Neutrophil (primary cell): ENCODE measurements around the gene SOX3.

Experiments
- H3K27ac ChIP-seq: fragments of 200-600 bp; sonication (generic); 2 replicates; pipeline ENCODE4 v1.5.1; 2016; ENCODE audit warnings: mild to moderate bottlenecking, moderate library complexity
- H3K27me3 ChIP-seq: fragments of 200-600 bp; sonication (generic); 2 replicates; pipeline ENCODE4 v1.6.0; 2016; ENCODE audit warnings: mild to moderate bottlenecking
- H3K36me3 ChIP-seq: fragments of 200-600 bp; sonication (generic); 2 replicates; pipeline ENCODE4 v1.5.1; 2017
- H3K4me1 ChIP-seq, 2 experiments: fragments of 200-600 bp in 1 of 2; sonication (generic) in 1 of 2; 1 replicate in 1 of 2; 2 replicates in 1 of 2; pipeline versions ENCODE4 v1.5.1 to v1.6.1; 2013 to 2016; ENCODE audit warnings: low read depth in 1 of 2, low read length in 1 of 2, mild to moderate bottlenecking in 1 of 2, moderate library complexity in 1 of 2; ENCODE audit not compliant: control insufficient read depth in 1 of 2, insufficient read depth in 1 of 2
- H3K4me3 ChIP-seq, 2 experiments: fragments of 200-600 bp in 1 of 2; sonication (generic) in 1 of 2; 1 replicate in 1 of 2; 2 replicates in 1 of 2; pipeline ENCODE4 v1.5.1; 2013 to 2016; ENCODE audit warnings: low read depth in 1 of 2, low read length in 1 of 2, mild to moderate bottlenecking in 1 of 2, moderate library complexity in 1 of 2
- H3K9me3 ChIP-seq: fragments of 200-600 bp; sonication (generic); 2 replicates; pipeline ENCODE4 v1.5.1; 2016
- TF ChIP-seq, protein P1 (sequence below): fragments of 200-600 bp; sonication (generic); IDR thresholded peaks from 2 replicates; pipeline ENCODE4 v1.5.1; 2016; ENCODE audit warnings: antibody characterized with exemption

SOX3 gene

DNA sequence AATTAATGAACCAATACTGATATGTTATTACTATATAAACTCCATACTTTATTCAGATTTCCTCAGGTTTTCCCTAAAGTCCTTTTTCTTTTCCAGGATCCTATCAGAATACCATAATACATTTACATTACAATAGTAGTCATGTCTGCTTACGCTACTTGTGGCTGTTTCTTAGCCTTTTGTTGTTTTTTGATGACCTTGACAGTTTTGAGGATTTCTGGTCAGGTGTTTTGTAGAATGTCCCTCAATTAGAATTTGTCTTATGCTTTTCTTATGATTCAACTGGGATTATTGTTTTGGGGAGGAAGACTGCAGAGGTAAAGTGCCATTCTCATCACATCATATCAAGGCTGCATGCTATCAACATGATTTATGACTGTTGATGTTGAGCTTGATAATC, 9.1 kb downstream of the SOX3 start:
- no peaks in the 10 kb centered on the region for H3K9me3 ChIP-seq
- H3K27me3 ChIP-seq = peaks cover 22% of the 10 kb centered on the region
- H3K27ac ChIP-seq = no peak overlapping the region
- TF ChIP-seq, protein P1, sequence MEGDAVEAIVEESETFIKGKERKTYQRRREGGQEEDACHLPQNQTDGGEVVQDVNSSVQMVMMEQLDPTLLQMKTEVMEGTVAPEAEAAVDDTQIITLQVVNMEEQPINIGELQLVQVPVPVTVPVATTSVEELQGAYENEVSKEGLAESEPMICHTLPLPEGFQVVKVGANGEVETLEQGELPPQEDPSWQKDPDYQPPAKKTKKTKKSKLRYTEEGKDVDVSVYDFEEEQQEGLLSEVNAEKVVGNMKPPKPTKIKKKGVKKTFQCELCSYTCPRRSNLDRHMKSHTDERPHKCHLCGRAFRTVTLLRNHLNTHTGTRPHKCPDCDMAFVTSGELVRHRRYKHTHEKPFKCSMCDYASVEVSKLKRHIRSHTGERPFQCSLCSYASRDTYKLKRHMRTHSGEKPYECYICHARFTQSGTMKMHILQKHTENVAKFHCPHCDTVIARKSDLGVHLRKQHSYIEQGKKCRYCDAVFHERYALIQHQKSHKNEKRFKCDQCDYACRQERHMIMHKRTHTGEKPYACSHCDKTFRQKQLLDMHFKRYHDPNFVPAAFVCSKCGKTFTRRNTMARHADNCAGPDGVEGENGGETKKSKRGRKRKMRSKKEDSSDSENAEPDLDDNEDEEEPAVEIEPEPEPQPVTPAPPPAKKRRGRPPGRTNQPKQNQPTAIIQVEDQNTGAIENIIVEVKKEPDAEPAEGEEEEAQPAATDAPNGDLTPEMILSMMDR = no peak
- H3K36me3 ChIP-seq = no peaks in the 10 kb centered on the region
- H3K4me1 ChIP-seq = no peaks in the 10 kb centered on the region
- no peak overlapping the region for H3K4me3 ChIP-seq

DNA sequence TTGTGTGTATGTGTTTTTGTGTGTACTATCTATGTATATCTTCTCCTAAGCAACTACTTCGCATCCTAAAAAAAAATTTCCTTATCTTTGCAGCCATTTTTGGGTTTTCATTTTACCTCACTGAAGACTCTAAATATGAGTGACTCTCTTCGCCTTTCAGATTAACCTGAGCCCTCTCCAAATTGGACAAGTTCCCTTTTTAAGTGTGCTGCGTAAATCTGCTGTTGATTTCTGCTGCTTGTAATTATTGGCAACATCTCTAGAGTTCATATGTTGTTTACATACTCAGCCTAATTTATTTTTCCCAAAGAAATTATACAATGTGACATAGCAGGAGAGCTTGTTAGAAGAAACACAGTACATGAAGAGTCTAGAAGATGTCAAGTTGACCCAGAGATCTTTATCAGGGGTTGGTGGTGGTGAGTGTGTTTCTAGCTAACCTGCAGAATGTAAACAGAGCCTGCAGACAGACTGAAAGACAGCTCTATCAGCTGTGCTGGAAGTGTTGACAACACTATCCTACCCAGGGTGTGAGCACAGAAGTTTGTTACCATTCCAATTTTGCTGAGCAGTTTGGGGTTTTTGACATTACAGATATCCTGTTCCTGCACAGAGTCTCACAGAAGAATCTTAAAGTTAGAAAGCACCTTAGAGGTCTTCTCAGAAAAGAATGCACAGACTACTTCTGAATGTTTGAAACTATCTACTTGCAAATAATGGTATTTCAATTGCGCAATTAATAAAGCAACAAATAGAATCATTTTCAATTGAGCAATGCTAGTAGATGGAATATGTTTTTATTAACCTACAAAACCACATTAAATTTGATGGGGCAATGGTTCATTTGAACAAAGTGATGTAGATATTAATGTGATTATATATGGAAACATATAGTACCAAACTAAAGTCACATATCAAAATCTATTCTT, 12.5 kb downstream of the SOX3 start:
- TF ChIP-seq, protein P1 = no peak
- no peaks in the 10 kb centered on the region for H3K36me3 ChIP-seq
- no peaks in the 10 kb centered on the region for H3K27me3 ChIP-seq
- no peak overlapping the region for H3K27ac ChIP-seq
- H3K4me3 ChIP-seq = no peak overlapping the region
- H3K4me1 ChIP-seq = no peaks in the 10 kb centered on the region
- H3K9me3 ChIP-seq = no peaks in the 10 kb centered on the region

DNA sequence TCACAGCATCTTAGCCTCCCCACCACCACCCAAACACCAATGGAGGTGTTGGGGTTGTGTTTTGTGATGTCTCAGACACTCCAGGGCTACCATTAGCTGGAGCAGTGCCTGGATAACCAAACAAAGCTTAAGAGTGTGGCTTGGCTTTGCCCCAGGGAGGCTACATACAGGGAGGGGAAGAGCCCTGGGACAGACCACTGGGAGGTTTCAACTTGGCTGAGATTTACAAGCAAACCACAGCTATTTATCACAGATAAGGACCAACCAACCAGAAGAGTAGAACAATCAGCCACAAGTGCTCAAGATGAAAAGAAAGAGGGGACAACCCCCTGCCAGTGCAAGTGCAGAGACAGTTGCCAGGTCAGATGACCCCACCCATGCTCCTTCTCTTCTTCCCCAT, 24.1 kb downstream of the SOX3 start:
- Histone ChIP-seq H3K4me3 (no peak overlapping the region), H3K36me3 (no peaks in the 10 kb centered on the region), H3K9me3 (no peaks in the 10 kb centered on the region), H3K27me3 (no peaks in the 10 kb centered on the region), H3K27ac (no peak overlapping the region), H3K4me1 (no peaks in the 10 kb centered on the region)
- TF ChIP-seq, protein P1 = no peak

DNA sequence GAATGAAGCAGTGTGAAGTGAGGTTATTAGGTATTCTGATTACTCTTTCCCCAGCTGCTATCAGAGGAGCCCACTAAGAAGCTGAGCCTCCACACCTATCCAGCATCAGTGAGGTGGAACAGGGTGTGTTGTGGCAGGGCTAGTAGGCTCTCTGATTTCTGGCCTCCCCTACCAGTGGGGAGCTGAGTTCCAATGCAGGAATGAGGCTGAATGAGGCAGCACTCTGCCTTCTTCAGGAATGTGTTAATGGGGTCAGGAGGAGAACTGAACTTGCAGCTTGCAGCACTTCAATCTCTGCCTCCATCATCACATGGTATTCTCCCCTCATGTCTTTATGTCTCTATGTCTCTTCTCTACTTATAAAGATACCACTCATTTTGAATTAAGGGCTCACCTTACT, 26.9 kb downstream of the SOX3 start:
- Histone ChIP-seq H3K27me3 (no peaks in the 10 kb centered on the region), H3K9me3 (no peaks in the 10 kb centered on the region), H3K4me1 (no peaks in the 10 kb centered on the region), H3K4me3 (no peak overlapping the region), H3K36me3 (no peaks in the 10 kb centered on the region), H3K27ac (no peak overlapping the region)
- TF ChIP-seq, protein P1 = no peak

DNA sequence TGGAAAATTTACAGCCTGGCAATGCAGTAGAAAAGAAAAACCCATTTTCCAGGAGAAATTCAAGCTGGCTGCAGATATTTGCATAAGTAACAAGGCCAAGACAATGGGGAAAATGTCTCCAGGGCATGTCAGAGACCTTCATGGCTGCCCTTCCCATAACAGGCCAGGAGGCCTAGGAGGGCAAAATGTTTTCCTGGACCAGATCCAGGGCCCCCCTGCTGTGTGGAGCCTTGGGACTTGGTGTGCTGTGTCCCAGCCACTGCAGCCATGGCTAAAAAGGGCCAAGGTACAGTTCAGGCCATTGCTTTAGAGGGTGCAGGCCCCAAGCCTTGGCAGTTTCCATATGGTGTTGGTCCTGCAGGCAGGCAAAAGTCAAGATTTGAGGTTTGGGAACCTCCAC, 29.8 kb downstream of the SOX3 start:
- Histone ChIP-seq H3K4me1 (no peaks in the 10 kb centered on the region), H3K36me3 (no peaks in the 10 kb centered on the region), H3K27me3 (no peaks in the 10 kb centered on the region), H3K27ac (no peak overlapping the region), H3K9me3 (no peaks in the 10 kb centered on the region), H3K4me3 (no peak overlapping the region)
- TF ChIP-seq, protein P1 = no peak
